DMS79 treated with DMSO at 0.1 percent for 48 hours (cell line): Measurements from ENCODE around the gene SYNE1.
"Not testable (repeated sequence)": the region's sequence is repeated elsewhere in the genome, so short reads cannot be mapped to it uniquely, and the experiment has no call there.

Source experiments
- DNase-seq: peaks from one replicate; lab custom pipeline; 2025; lab: John Stamatoyannopoulos, UW

The SYNE1 gene

GRCh38 chr6:152423216-152424103, 213.7 kb downstream of the SYNE1 start:
- no peak for DNase-seq

- not testable (repeated sequence) for DNase-seq
These were observed 215.7 kb downstream of the SYNE1 start for GRCh38 chr6:152421496-152421895.

GRCh38 chr6:152420696-152421095, 216.5 kb downstream of the SYNE1 start:
- DNase-seq, result no peak

GRCh38 chr6:152418551-152418950, 218.6 kb downstream of the SYNE1 start:
- no peak for DNase-seq

GRCh38 chr6:152416652-152417051, 220.5 kb downstream of the SYNE1 start:
- no peak for DNase-seq

GRCh38 chr6:152404936-152405595, 232.1 kb downstream of the SYNE1 start:
- DNase-seq, result no peak

- no peak for DNase-seq
These were observed 232.9 kb downstream of the SYNE1 start for GRCh38 chr6:152404086-152404857.

- DNase-seq, result no peak
These were observed 234.4 kb downstream of the SYNE1 start for GRCh38 chr6:152402791-152403190.

GRCh38 chr6:152401978-152402377, 235.2 kb downstream of the SYNE1 start:
- no peak for DNase-seq

- DNase-seq, result no peak
These were observed 237.8 kb downstream of the SYNE1 start for GRCh38 chr6:152399399-152399798.

GRCh38 chr6:152398993-152399392, 238.2 kb downstream of the SYNE1 start:
- no peak for DNase-seq

- no peak for DNase-seq
These were observed 238.8 kb downstream of the SYNE1 start for GRCh38 chr6:152398316-152398715.

- DNase-seq, result no peak
These were observed 242.9 kb downstream of the SYNE1 start for GRCh38 chr6:152394303-152394702.

GRCh38 chr6:152391179-152391880, 245.8 kb downstream of the SYNE1 start:
- DNase-seq, result no peak

GRCh38 chr6:152387091-152387490, 250.1 kb downstream of the SYNE1 start:
- DNase-seq, result no peak

GRCh38 chr6:152386131-152386530, 251.0 kb downstream of the SYNE1 start:
- no peak for DNase-seq

- no peak for DNase-seq
These were observed 255.9 kb downstream of the SYNE1 start for GRCh38 chr6:152380993-152381898.

GRCh38 chr6:152380351-152380767, 256.8 kb downstream of the SYNE1 start:
- DNase-seq, result no peak

GRCh38 chr6:152379423-152379822, 257.7 kb downstream of the SYNE1 start:
- DNase-seq, result no peak

- no peak for DNase-seq
These were observed 259.0 kb downstream of the SYNE1 start for GRCh38 chr6:152378169-152378568.

GRCh38 chr6:152375197-152375596, 262.0 kb downstream of the SYNE1 start:
- no peak for DNase-seq
